ENCODE measurements around the gene GPR132.
"Not testable (repeated sequence)": the region's sequence is repeated elsewhere in the genome, so short reads cannot be mapped to it uniquely, and the experiment has no call there.

GPR132 gene

DNA sequence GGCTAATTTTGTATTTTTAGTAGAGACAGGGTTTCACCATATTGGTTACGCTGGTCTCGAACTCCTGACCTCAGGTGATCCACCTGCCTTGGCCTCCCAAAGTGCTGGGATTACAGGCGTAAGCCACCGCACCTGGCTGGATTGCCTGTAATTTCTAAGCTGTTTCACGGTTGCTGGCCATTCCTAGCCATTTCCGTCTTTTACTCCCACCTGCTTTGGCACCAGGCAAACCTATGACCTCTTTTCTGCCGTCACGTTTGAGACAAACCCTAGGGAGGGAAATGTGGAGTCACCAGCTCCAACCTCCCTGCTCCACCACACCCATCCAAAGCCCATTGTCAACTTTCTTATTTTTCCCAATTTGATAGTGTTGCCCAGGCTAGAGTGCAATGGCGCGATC, 1.2 kb downstream of the GPR132 start:
- Histone ChIP-seq H3K36me3 (ENCODE audit: control insufficient read depth, insufficient read depth, low read length, severe bottlenecking) (no peaks in the 10 kb centered on the region), H3K9ac (ENCODE audit: low read length) (no peak overlapping the region), H3K4me3 (ENCODE audit: low read length) (no peak overlapping the region), H3K27me3 (replicated peaks; ENCODE audit: control insufficient read depth, insufficient read depth, low read length) (peaks cover 5% of the 10 kb centered on the region), H3K4me1 (ENCODE audit: control insufficient read depth, insufficient read depth, low read length) (peaks cover 11% of the 10 kb centered on the region), H3K9me3 (ENCODE audit: control insufficient read depth, low read length) (no peaks in the 10 kb centered on the region)
- DNase-seq (ENCODE audit: low read depth) = no peak

DNA sequence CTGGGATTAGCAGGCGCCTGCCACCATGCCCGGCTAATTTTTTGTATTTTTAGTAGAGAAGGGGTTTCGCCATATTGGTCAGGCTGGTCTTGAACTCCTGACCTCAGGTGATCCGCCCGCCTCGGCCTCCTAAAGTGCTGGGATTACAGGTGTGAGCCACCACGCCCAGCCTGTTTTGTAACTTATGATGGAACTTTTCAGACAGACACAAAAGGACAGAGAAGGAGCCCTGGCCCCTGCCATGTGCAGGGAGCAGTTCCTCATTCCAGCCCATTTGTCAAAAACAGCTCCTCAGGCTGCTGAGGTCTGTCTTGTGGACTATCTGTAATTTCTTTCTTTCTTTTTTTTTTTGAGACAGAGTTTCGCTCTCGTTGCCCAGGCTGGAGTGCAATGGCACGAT, 1.7 kb downstream of the GPR132 start:
- peaks cover 13% of the 10 kb centered on the region for H3K4me1 ChIP-seq (ENCODE audit: control insufficient read depth, insufficient read depth, low read length)
- not testable (repeated sequence) for H3K4me3 ChIP-seq (ENCODE audit: low read length); H3K27me3 ChIP-seq (replicated peaks; ENCODE audit: control insufficient read depth, insufficient read depth, low read length); DNase-seq (ENCODE audit: low read depth); H3K9me3 ChIP-seq (ENCODE audit: control insufficient read depth, low read length); H3K36me3 ChIP-seq (ENCODE audit: control insufficient read depth, insufficient read depth, low read length, severe bottlenecking); H3K9ac ChIP-seq (ENCODE audit: low read length)

DNA sequence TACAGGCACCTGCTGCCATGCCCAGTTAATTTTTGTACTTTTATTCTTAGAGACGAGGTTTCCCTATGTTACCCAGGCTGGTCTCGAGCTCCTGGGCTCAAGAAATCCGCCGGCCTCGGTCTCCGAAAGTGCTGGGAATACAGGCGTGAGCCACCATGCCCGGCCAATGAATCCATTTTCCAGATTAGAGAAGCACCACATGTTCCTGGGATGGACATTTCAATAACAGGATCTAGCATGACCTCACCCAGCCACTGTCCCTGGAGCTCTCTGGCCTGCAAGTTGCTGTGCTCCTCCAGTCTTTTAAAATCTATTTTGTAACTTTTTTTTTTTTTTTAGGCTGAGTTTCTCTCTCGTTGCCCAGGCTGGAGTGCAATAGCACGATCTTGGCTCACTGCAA, 2.2 kb downstream of the GPR132 start:
- H3K4me3 ChIP-seq (ENCODE audit: low read length) = no peak overlapping the region
- H3K4me1 ChIP-seq (ENCODE audit: control insufficient read depth, insufficient read depth, low read length) = peaks cover 13% of the 10 kb centered on the region
- H3K9me3 ChIP-seq (ENCODE audit: control insufficient read depth, low read length) = no peaks in the 10 kb centered on the region
- no peak for DNase-seq (ENCODE audit: low read depth)
- H3K36me3 ChIP-seq (ENCODE audit: control insufficient read depth, insufficient read depth, low read length, severe bottlenecking) = no peaks in the 10 kb centered on the region
- peaks cover 7% of the 10 kb centered on the region for H3K27me3 ChIP-seq (replicated peaks; ENCODE audit: control insufficient read depth, insufficient read depth, low read length)
- no peak overlapping the region for H3K9ac ChIP-seq (ENCODE audit: low read length)

DNA sequence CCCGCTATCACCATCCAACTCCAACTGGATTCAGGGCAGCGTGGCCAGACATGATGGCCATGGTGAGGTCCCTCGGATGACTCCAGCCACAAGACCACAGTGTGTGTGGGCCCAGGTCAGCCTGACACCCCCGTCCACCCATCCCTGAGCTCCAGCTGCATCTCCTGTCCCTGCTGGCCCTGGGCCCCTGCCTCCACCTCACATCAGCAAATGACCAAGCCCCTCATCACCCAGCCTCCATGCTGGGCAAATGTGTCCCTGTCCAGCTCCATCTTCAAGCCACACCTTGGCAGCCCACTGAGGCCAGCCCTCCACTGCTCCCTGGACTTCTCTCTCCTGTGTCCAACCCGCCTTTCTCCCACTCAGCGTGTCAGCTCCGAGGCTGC, 3.2 kb downstream of the GPR132 start:
- Histone ChIP-seq H3K36me3 (ENCODE audit: control insufficient read depth, insufficient read depth, low read length, severe bottlenecking) (no peaks in the 10 kb centered on the region), H3K4me3 (ENCODE audit: low read length) (no peak overlapping the region), H3K9me3 (ENCODE audit: control insufficient read depth, low read length) (no peaks in the 10 kb centered on the region), H3K4me1 (ENCODE audit: control insufficient read depth, insufficient read depth, low read length) (peaks cover 13% of the 10 kb centered on the region), H3K9ac (ENCODE audit: low read length) (no peak overlapping the region), H3K27me3 (replicated peaks; ENCODE audit: control insufficient read depth, insufficient read depth, low read length) (peaks cover 10% of the 10 kb centered on the region)
- DNase-seq (ENCODE audit: low read depth) = no peak

DNA sequence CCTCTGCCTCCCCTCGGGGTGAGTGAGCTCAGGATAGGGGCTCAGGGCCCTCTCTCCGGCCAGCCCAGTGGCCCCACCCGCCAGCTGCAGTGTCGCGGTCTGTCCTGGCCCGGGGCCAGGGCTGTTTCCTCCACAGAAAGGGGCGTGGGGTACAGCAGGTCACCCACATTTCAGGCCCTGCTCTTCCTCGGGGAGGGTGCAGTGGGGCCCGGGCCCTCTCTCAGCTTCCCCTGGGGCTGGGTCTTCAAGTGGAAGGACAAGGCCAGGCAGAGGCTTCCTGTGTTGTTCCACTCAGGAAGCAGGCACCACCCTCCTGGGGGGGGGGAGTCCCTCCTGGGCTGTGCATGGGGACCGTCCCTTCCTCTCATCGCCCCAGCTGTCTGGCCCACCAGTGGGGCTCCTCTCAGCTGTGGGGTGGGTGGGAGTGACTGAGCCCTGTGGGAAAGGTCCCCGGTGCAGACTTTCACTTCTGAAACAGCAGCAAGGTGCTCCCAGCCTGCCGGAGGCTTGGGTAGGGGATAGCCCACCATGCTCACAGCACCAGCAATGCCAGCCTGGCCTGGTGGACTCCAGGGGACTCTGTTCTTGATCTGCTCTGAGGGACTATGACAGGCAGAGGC, 3.7 kb downstream of the GPR132 start:
- no peaks in the 10 kb centered on the region for H3K36me3 ChIP-seq (ENCODE audit: control insufficient read depth, insufficient read depth, low read length, severe bottlenecking)
- H3K9me3 ChIP-seq (ENCODE audit: control insufficient read depth, low read length) = no peaks in the 10 kb centered on the region
- H3K9ac ChIP-seq (ENCODE audit: low read length) = no peak overlapping the region
- peaks cover 14% of the 10 kb centered on the region for H3K27me3 ChIP-seq (replicated peaks; ENCODE audit: control insufficient read depth, insufficient read depth, low read length)
- no peak for DNase-seq (ENCODE audit: low read depth)
- peaks cover 13% of the 10 kb centered on the region for H3K4me1 ChIP-seq (ENCODE audit: control insufficient read depth, insufficient read depth, low read length)
- no peak overlapping the region for H3K4me3 ChIP-seq (ENCODE audit: low read length)

DNA sequence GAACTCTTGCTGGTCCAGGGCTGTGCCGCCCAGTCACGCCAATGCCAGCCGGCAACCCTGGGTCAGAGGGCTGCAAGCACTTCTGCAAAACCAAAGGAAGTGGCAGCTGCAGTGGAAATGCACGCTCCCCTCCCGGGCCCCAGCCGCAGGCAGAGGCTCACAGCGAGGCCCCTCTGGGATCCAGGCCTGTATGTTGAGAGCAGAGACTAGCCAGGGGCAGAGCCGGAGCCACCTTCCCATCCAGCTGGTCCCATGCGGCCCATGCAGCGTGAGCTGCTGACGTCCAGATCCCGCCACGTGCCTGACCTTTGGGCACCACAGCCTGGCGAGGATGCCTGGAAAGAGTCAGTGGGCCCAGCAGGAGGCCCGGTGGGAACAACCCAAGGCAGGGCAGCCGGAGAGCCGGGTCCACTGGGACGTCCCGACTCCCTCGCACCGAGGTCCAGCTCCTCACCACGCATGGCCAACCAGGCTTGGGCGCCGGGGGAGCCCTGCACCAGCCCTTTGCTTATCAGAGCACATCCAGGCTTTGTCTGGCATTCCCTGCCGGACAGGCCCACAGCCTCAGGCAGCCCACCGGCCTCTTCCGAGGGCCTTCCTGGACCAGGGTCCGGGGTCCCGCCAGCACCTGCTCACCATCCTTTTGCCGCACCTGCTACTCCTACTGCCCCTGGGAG, 4.3 kb downstream of the GPR132 start:
- Histone ChIP-seq H3K4me3 (ENCODE audit: low read length) (no peak overlapping the region), H3K27me3 (replicated peaks; ENCODE audit: control insufficient read depth, insufficient read depth, low read length) (peaks cover 19% of the 10 kb centered on the region), H3K9me3 (ENCODE audit: control insufficient read depth, low read length) (no peaks in the 10 kb centered on the region), H3K36me3 (ENCODE audit: control insufficient read depth, insufficient read depth, low read length, severe bottlenecking) (no peaks in the 10 kb centered on the region), H3K9ac (ENCODE audit: low read length) (no peak overlapping the region), H3K4me1 (ENCODE audit: control insufficient read depth, insufficient read depth, low read length) (peaks cover 13% of the 10 kb centered on the region)
- DNase-seq (ENCODE audit: low read depth) = peak; percentile 49

DNA sequence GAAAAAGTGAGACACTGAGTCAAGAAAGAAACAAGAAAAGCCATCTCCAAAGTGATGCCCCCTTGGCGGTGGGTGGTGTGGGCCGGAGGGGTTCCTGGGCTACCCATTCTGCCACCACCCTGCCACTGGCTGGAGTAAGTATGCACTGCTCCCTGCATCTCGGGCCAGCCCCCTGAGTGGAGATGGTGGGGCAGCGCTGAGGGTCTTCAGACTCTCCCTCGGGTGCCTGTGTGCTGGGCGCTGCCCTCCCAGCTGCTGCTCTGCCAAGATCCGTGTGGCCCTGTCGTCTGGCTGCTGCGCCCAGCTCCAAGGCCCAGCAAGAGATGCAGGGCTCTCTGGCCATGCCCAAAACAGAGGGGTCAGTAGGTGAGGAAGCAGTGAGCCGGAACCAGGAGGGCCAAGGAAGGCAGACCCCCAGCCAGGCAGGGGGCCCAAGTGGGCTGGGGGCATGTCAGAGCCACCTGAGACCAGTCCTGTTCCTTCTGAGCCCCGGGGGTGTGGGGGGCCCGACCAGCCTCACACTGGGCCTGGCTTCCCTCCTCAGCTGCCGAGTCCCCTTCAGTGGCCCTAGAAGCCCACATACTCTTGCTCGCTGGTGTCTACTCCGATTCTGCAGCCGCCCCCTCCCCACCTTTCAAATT, 5.2 kb downstream of the GPR132 start:
- no peak for DNase-seq (ENCODE audit: low read depth)
- Histone ChIP-seq H3K27me3 (replicated peaks; ENCODE audit: control insufficient read depth, insufficient read depth, low read length) (peaks cover 21% of the 10 kb centered on the region), H3K4me1 (ENCODE audit: control insufficient read depth, insufficient read depth, low read length) (peaks cover 13% of the 10 kb centered on the region), H3K36me3 (ENCODE audit: control insufficient read depth, insufficient read depth, low read length, severe bottlenecking) (no peaks in the 10 kb centered on the region), H3K9ac (ENCODE audit: low read length) (no peak overlapping the region), H3K9me3 (ENCODE audit: control insufficient read depth, low read length) (no peaks in the 10 kb centered on the region), H3K4me3 (ENCODE audit: low read length) (no peak overlapping the region)

DNA sequence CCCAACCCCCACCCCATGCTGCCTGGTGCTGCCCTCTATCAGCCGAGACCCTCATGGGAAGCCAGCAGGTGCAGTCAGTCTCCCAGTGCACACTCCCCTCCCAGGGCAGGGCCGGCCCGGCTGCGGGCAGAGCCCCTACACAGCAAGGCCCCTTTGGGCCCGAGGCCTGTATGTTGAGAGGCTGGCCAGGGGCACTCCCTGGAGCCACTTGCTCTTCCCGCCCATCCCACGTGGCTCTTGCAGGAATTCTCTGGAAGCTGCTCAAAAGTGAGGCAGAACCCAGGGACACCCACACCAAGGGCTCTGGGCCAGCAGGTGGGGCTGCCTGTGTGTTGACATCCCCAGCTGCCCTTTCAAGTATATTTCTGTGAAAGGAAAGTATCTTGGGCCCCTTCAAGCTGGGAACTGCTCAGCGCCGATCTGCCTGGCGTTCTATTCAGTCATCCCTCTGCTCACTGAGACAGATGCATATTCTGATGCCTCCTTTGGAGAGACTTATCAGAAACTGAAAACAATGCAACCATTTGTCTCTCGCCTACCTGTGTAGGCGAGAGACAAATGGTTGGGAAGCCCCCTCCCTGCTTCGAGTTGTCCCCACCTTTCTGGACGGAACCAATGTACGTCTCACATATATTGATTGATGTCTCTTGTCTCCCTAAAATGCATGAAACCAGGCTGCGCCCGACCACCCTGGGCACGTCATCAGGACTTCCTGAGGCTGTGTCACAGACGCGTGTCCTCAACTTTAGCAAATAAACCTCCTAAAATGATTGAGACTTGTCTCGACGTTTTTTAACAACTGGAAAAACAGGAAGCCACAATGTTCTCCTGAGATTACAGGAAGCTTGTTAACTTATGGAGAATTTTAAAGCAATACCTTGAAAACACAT, 6.0 kb downstream of the GPR132 start:
- Histone ChIP-seq H3K4me3 (ENCODE audit: low read length) (no peak overlapping the region), H3K27me3 (replicated peaks; ENCODE audit: control insufficient read depth, insufficient read depth, low read length) (peaks cover 21% of the 10 kb centered on the region), H3K9me3 (ENCODE audit: control insufficient read depth, low read length) (no peaks in the 10 kb centered on the region), H3K4me1 (ENCODE audit: control insufficient read depth, insufficient read depth, low read length) (peaks cover 13% of the 10 kb centered on the region), H3K36me3 (ENCODE audit: control insufficient read depth, insufficient read depth, low read length, severe bottlenecking) (no peaks in the 10 kb centered on the region), H3K9ac (ENCODE audit: low read length) (no peak overlapping the region)
- DNase-seq (ENCODE audit: low read depth) = peak; percentile 12

DNA sequence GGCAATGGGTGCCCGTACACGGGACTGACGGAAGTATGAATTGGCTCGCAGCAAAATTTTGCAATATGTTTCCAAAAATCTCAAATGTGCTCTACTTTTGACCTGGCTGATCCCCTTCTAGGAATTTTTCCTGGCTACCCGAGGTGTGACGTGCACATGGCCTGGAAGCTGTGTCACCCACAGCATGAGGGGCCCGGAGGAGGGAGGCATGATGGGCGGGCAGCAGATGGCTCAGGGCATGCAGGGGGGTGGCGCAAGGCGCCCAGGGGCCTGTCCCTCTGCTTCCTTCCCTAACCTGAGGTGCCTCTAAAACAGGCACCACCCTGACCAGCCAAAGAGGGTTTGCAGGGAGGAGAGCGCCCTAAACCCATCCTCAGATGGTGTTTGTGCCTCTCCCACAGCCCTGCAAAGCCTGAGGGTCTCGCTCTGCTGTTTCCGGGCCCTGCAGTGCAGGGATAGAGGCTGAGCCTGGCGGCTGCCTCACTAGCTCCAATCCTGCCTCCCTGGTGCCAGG, 6.7 kb downstream of the GPR132 start:
- H3K4me1 ChIP-seq (ENCODE audit: control insufficient read depth, insufficient read depth, low read length) = peaks cover 13% of the 10 kb centered on the region
- no peak for DNase-seq (ENCODE audit: low read depth)
- H3K9me3 ChIP-seq (ENCODE audit: control insufficient read depth, low read length) = no peaks in the 10 kb centered on the region
- H3K9ac ChIP-seq (ENCODE audit: low read length) = no peak overlapping the region
- H3K4me3 ChIP-seq (ENCODE audit: low read length) = no peak overlapping the region
- H3K27me3 ChIP-seq (replicated peaks; ENCODE audit: control insufficient read depth, insufficient read depth, low read length) = peaks cover 24% of the 10 kb centered on the region
- no peaks in the 10 kb centered on the region for H3K36me3 ChIP-seq (ENCODE audit: control insufficient read depth, insufficient read depth, low read length, severe bottlenecking)

DNA sequence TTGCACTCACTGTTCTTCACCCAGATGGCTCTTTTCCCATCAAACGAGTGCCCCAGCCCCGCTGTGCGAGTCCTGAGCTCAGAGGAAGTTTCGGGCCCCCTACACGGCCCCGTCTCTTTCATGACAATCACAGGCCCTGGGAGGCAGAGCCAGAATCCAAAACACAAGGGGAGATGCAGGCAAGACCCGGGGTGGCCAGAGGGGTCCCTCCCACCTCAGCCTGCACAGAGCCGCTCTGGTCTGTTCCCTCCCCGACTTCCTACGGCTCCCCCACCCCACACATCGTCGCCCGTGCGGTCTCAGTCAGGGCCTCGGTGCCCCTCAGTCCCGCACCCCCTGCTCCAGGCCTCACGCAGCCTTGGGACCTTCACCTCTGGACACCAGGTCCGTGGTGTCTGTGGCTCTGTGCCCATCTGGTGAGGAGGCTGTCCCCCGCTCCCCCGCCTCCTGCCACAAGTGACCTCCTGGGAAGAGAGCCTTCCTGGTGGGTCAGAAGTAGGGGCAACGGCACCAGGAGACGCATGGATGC, 8.9 kb downstream of the GPR132 start:
- Histone ChIP-seq H3K4me1 (ENCODE audit: control insufficient read depth, insufficient read depth, low read length) (peaks cover 10% of the 10 kb centered on the region), H3K4me3 (ENCODE audit: low read length) (no peak overlapping the region), H3K9ac (ENCODE audit: low read length) (no peak overlapping the region), H3K9me3 (ENCODE audit: control insufficient read depth, low read length) (no peaks in the 10 kb centered on the region), H3K27me3 (replicated peaks; ENCODE audit: control insufficient read depth, insufficient read depth, low read length) (peaks cover 27% of the 10 kb centered on the region), H3K36me3 (ENCODE audit: control insufficient read depth, insufficient read depth, low read length, severe bottlenecking) (no peaks in the 10 kb centered on the region)
- DNase-seq (ENCODE audit: low read depth) = no peak

Measured in adipocyte (in vitro differentiated cells).